Smooth muscle cell (in vitro differentiated cells): Measurements from ENCODE around the gene IFNGR2. TPM values are rescaled to one million over a fixed set of nuclear protein-coding genes. Genes with fewer than 3 reads are reported as not detected.
A peak's percentile ranks its signal among the peaks of the same experiment; 100 is the strongest.
"Not testable (repeated sequence)": the region's sequence is repeated elsewhere in the genome, so short reads cannot be mapped to it uniquely, and the experiment has no call there.

Source experiments
- DNase-seq: peaks from one replicate; lab custom pipeline; 2025; ENCODE audit not compliant: unreplicated experiment; lab: John Stamatoyannopoulos, UW
- H2AFZ ChIP-seq: fragments of 200-600 bp; sonication (generic); 2 replicates; pipeline ENCODE4 v1.6.0; 2016; ENCODE audit warnings: antibody characterized with exemption, low read depth, mild to moderate bottlenecking
- H3F3A ChIP-seq: fragments of 200-600 bp; sonication (generic); 2 replicates; pipeline ENCODE4 v1.6.0; 2017; ENCODE audit warnings: antibody characterized with exemption, low read depth
- H3K27ac ChIP-seq: fragments of 200-600 bp; sonication (generic); 2 replicates; pipeline ENCODE4 v1.5.1; 2016; ENCODE audit warnings: low read depth, mild to moderate bottlenecking
- H3K27me3 ChIP-seq: fragments of 200-600 bp; sonication (generic); 2 replicates; pipeline ENCODE4 v1.6.1; 2016; ENCODE audit warnings: low read depth, mild to moderate bottlenecking
- H3K36me3 ChIP-seq: fragments of 200-600 bp; sonication (generic); 2 replicates; pipeline ENCODE4 v1.5.1; 2016; ENCODE audit warnings: low read depth
- H3K4me1 ChIP-seq: fragments of 200-600 bp; sonication (generic); 2 replicates; pipeline ENCODE4 v1.5.1; 2016; ENCODE audit warnings: low read depth
- H3K4me2 ChIP-seq: fragments of 200-600 bp; sonication (generic); 2 replicates; pipeline ENCODE4 v1.6.0; 2016; ENCODE audit warnings: mild to moderate bottlenecking
- H3K4me3 ChIP-seq: fragments of 200-600 bp; sonication (generic); 2 replicates; pipeline ENCODE4 v1.5.1; 2016; ENCODE audit warnings: mild to moderate bottlenecking
- H3K79me2 ChIP-seq: fragments of 200-600 bp; sonication (generic); 2 replicates; pipeline ENCODE4 v1.6.0; 2016; ENCODE audit warnings: low read depth, mild to moderate bottlenecking
- H3K9ac ChIP-seq: fragments of 200-600 bp; sonication (generic); 2 replicates; pipeline ENCODE4 v1.6.0; 2016; ENCODE audit warnings: low read depth
- H3K9me3 ChIP-seq: fragments of 200-600 bp; sonication (generic); replicated peaks from 2 replicates; pipeline ENCODE4 v1.5.1; 2016; ENCODE audit warnings: low read depth
- H4K20me1 ChIP-seq: fragments of 200-600 bp; sonication (generic); 2 replicates; pipeline ENCODE4 v1.6.0; 2016; ENCODE audit warnings: low read depth
- WGBS: methylation state at CpG from one replicate; pipeline ENCODE4 v1.1.7; 2016; ENCODE audit warnings: low lambda C conversion rate; 5-methylcytosine and 5-hydroxymethylcytosine counted together
- polyA plus RNA-seq: library from polyadenylated mRNA; unstranded; fragments of >200 nt; fragmentation: Nextera tagmentation; extraction: Ambion mirVana; gene quantifications from 2 replicates; pipeline ENCODE4 v1.2.1, GENCODE V29; 2016
- total RNA-seq: library from RNA; depleted of rRNA; stranded (reverse); fragments of >200 nt; gene quantifications from 2 replicates; pipeline ENCODE4 v1.2.3, GENCODE V29; 2014
- TF ChIP-seq, protein P1 (sequence below): fragments of 200-600 bp; sonication (generic); IDR thresholded peaks from 2 replicates; pipeline ENCODE4 v1.5.1; 2017; ENCODE audit warnings: borderline replicate concordance, mild to moderate bottlenecking, antibody characterized with exemption; ENCODE audit not compliant: insufficient read depth, poor library complexity, severe bottlenecking

IFNGR2 gene
- total and polyA plus RNA-seq, 2 experiments from 2014 or later, result 117 to 127 TPM

DNA sequence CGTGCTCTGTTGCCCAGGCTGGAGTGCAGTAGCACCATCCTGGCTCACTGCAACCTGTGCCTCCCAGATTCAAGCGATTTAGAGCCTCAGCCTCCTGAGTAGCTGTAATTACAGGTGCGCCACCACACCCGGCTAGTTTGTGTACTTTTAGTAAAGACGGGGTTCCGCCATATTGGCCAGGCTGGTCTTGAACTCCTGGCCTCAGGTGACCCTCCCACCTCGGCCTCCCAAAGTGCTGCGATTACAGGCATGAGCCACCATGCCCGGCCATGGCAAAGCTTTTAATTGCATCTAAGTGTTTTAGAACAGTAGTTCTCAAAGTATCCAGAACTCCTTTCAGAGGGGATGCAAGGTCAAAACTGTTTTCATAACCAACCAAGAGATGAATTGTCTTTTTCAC lies 25.1 kb upstream of the IFNGR2 start:
- no peak overlapping the region for H3K9ac ChIP-seq
- no peaks in the 10 kb centered on the region for H3K79me2 ChIP-seq
- no peak overlapping the region for H3K4me2 ChIP-seq
- H3K36me3 ChIP-seq, result no peaks in the 10 kb centered on the region
- H2AFZ ChIP-seq, result no peak overlapping the region
- no peaks in the 10 kb centered on the region for H3K27me3 ChIP-seq
- no peaks in the 10 kb centered on the region for H3K9me3 ChIP-seq
- TF ChIP-seq, protein P1, sequence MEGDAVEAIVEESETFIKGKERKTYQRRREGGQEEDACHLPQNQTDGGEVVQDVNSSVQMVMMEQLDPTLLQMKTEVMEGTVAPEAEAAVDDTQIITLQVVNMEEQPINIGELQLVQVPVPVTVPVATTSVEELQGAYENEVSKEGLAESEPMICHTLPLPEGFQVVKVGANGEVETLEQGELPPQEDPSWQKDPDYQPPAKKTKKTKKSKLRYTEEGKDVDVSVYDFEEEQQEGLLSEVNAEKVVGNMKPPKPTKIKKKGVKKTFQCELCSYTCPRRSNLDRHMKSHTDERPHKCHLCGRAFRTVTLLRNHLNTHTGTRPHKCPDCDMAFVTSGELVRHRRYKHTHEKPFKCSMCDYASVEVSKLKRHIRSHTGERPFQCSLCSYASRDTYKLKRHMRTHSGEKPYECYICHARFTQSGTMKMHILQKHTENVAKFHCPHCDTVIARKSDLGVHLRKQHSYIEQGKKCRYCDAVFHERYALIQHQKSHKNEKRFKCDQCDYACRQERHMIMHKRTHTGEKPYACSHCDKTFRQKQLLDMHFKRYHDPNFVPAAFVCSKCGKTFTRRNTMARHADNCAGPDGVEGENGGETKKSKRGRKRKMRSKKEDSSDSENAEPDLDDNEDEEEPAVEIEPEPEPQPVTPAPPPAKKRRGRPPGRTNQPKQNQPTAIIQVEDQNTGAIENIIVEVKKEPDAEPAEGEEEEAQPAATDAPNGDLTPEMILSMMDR, result no peak
- peaks cover 9% of the 10 kb centered on the region for H3K4me1 ChIP-seq
- 95% methylated on average over 9 of the region's 9 CpGs for WGBS
- DNase-seq, result no peak
- no peaks in the 10 kb centered on the region for H4K20me1 ChIP-seq
- H3F3A ChIP-seq, result peaks cover 21% of the 10 kb centered on the region
- H3K4me3 ChIP-seq, result no peak overlapping the region
- no peak overlapping the region for H3K27ac ChIP-seq

DNA sequence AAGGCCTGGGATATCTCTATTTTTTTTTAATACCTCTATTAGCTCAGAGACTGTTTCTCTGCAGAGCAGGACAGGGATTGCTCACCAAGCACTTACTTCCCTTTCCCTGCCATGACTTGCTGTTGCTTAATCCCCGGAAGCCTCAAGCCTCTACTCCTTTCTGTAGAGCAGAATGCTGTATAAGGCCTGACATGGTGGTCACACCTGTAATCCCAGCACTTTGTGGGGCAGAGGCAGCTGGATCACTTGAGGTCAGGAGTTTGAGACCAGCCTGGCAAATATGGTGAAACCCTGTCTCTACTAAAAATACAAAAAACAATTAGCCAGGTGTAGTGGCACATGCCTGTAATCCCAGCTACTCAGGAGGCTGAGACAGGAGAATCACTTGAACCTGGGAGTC lies 23.3 kb upstream of the IFNGR2 start:
- DNase-seq, H3K9me3 ChIP-seq, H3K4me3 ChIP-seq, H3K36me3 ChIP-seq, H3K79me2 ChIP-seq, H2AFZ ChIP-seq, H3K27me3 ChIP-seq, H4K20me1 ChIP-seq, H3K4me1 ChIP-seq: not testable (repeated sequence)
- WGBS, result 12% methylated on average over 1 of the region's 1 CpG
- H3K27ac ChIP-seq, result peak overlapping the region; percentile 98
- H3F3A ChIP-seq, result peaks cover 21% of the 10 kb centered on the region
- peak overlapping the region; percentile 65 for H3K4me2 ChIP-seq
- peak overlapping the region; percentile 84 for H3K9ac ChIP-seq

DNA sequence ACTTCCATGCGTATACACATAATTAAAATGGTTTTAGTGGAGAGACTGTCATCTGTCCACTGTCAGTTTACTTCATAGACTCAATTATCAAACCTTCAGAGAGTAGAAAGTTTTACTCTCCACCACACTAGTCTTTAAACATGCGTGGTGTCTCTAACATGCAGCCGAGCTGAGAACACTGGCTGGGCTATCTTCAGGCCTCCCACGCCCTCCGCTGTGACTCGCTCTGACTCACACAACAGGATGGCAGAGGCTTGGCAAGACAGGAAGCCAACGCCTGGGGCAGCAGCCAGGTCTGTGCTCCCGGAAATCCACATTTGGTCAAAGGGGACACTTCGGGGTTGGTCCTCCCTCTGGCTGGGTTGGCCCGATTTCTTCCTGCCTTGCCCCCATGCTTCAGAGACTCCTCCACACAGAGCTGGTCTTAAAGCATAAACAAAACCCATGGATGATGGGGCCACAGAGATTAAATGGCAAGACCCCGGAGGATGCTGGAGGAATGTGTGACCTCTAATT lies 22.7 kb upstream of the IFNGR2 start:
- no peaks in the 10 kb centered on the region for H3K79me2 ChIP-seq
- H3K4me1 ChIP-seq, result peaks cover 9% of the 10 kb centered on the region
- H3K27ac ChIP-seq, result peak overlapping the region; percentile 98
- TF ChIP-seq, protein P1, result no peak
- no peak overlapping the region for H3K4me3 ChIP-seq
- H3K9me3 ChIP-seq, result no peaks in the 10 kb centered on the region
- no peak overlapping the region for H2AFZ ChIP-seq
- H3K9ac ChIP-seq, result peak overlapping the region; percentile 84
- H3K36me3 ChIP-seq, result no peaks in the 10 kb centered on the region
- 3% methylated on average over 11 of the region's 11 CpGs for WGBS
- peak overlapping the region; percentile 65 for H3K4me2 ChIP-seq
- peak; percentile 58 for DNase-seq
- H3F3A ChIP-seq, result peaks cover 21% of the 10 kb centered on the region
- H3K27me3 ChIP-seq, result no peaks in the 10 kb centered on the region
- H4K20me1 ChIP-seq, result no peaks in the 10 kb centered on the region

DNA sequence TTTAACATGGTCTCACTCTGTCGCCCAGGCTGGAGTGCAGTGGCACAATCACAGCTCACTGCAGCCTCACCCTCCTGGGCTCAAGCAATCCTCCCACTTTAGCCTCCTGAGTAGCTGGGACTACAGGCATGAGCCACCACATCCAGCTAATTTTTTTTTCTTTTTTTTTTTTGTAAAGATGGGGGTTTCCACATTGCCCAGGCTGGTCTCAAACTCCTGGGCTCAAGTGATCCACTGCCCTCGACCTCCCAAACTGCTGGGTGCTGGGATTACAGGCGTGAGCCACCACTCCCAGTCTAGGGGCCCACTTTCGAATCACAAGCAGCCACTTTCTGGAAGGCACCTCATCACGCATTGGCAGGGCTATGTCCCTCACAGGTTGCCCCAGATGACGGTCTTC lies 21.8 kb upstream of the IFNGR2 start:
- H3K9ac ChIP-seq, H3K27me3 ChIP-seq, H2AFZ ChIP-seq, H3K79me2 ChIP-seq, H3K4me2 ChIP-seq, H4K20me1 ChIP-seq, H3K4me3 ChIP-seq, H3K36me3 ChIP-seq, DNase-seq, H3K4me1 ChIP-seq, H3K9me3 ChIP-seq: not testable (repeated sequence)
- Histone ChIP-seq H3F3A (peaks cover 21% of the 10 kb centered on the region), H3K27ac (peak overlapping the region; percentile 98)
- 95% methylated on average over 6 of the region's 6 CpGs for WGBS
